Neural progenitor cell (in vitro differentiated cells): Measurements from ENCODE around the gene SMIM35. TPM values are rescaled to one million over a fixed set of nuclear protein-coding genes. Genes with fewer than 3 reads are reported as not detected.

Experiments used
- DNase-seq: peaks from one replicate; pipeline ENCODE4 v3.0.0-alpha.2; 2016; ENCODE audit warnings: low spot score
- H2AFZ ChIP-seq: fragments of 200-600 bp; sonication (generic); replicated peaks from 2 replicates; pipeline ENCODE4 v1.6.1; 2016; ENCODE audit warnings: antibody characterized with exemption
- H3F3A ChIP-seq: fragments of 200-600 bp; sonication (generic); 2 replicates; pipeline ENCODE4 v1.6.1; 2016; ENCODE audit warnings: antibody characterized with exemption, low read depth
- H3K27ac ChIP-seq: fragments of 200-600 bp; sonication (generic); 2 replicates; pipeline ENCODE4 v1.5.1; 2016; ENCODE audit warnings: mild to moderate bottlenecking
- H3K27me3 ChIP-seq: fragments of 200-600 bp; sonication (generic); 2 replicates; pipeline ENCODE4 v1.6.1; 2016; ENCODE audit warnings: mild to moderate bottlenecking, moderate library complexity
- H3K36me3 ChIP-seq: fragments of 200-600 bp; sonication (generic); 2 replicates; pipeline ENCODE4 v1.5.1; 2016
- H3K4me1 ChIP-seq: fragments of 200-600 bp; sonication (generic); 2 replicates; pipeline ENCODE4 v1.6.1; 2016; ENCODE audit warnings: mixed run types
- H3K4me2 ChIP-seq: fragments of 200-600 bp; sonication (generic); 2 replicates; pipeline ENCODE4 v1.6.1; 2016
- H3K4me3 ChIP-seq: fragments of 200-600 bp; sonication (generic); 2 replicates; pipeline ENCODE4 v1.5.1; 2016
- H3K79me2 ChIP-seq: fragments of 200-600 bp; sonication (generic); 2 replicates; pipeline ENCODE4 v1.6.1; 2016; ENCODE audit warnings: low read depth
- H3K9ac ChIP-seq: fragments of 200-600 bp; sonication (generic); 2 replicates; pipeline ENCODE4 v1.6.1; 2016
- H3K9me3 ChIP-seq: fragments of 200-600 bp; sonication (generic); 2 replicates; pipeline ENCODE4 v1.5.1; 2016; ENCODE audit warnings: low read depth
- H4K20me1 ChIP-seq: fragments of 200-600 bp; sonication (generic); 2 replicates; pipeline ENCODE4 v1.6.1; 2016; ENCODE audit warnings: low read depth
- H3K27ac Mint-ChIP-seq: 3 replicates; pipeline ENCODE4 v1.8.0; 2021; ENCODE audit warnings: mixed read lengths
- H3K27me3 Mint-ChIP-seq: 2 replicates; pipeline ENCODE4 v1.8.0; 2022; ENCODE audit warnings: low read depth, mild to moderate bottlenecking, inconsistent platforms, moderate library complexity, mixed read lengths; ENCODE audit not compliant: insufficient read depth
- H3K36me3 Mint-ChIP-seq: 3 replicates; pipeline ENCODE4 v1.8.0; 2021; ENCODE audit warnings: mixed read lengths
- H3K4me1 Mint-ChIP-seq: 3 replicates; pipeline ENCODE4 v1.8.0; 2021; ENCODE audit warnings: mixed read lengths
- H3K4me3 Mint-ChIP-seq: 3 replicates; pipeline ENCODE4 v1.8.0; 2021; ENCODE audit warnings: mild to moderate bottlenecking, moderate library complexity, mixed read lengths
- H3K9me3 Mint-ChIP-seq: 3 replicates; pipeline ENCODE4 v1.8.0; 2020; ENCODE audit warnings: mixed read lengths
- EZH2 ChIP-seq: fragments of 200-600 bp; sonication (generic); IDR thresholded peaks from 2 replicates; pipeline ENCODE4 v1.6.1; 2017; ENCODE audit warnings: antibody characterized with exemption, mild to moderate bottlenecking, moderate library complexity
- EZH2phosphoT487 ChIP-seq: fragments of 200-600 bp; sonication (generic); IDR thresholded peaks from 2 replicates; pipeline ENCODE4 v1.6.1; 2017; ENCODE audit warnings: antibody characterized with exemption
- total RNA-seq: library from RNA; depleted of rRNA; stranded (reverse); fragments of >200 nt; gene quantifications from 2 replicates; pipeline ENCODE4 v1.2.3, GENCODE V29; 2015; ENCODE audit warnings: low replicate concordance
- TF ChIP-seq, protein P1 (sequence below): fragments of 200-600 bp; sonication (generic); IDR thresholded peaks from 2 replicates; pipeline ENCODE4 v1.5.1; 2017; ENCODE audit warnings: antibody characterized with exemption, mild to moderate bottlenecking

Gene SMIM35
- total RNA-seq, 1 donor from 2014 or later = not detected

DNA sequence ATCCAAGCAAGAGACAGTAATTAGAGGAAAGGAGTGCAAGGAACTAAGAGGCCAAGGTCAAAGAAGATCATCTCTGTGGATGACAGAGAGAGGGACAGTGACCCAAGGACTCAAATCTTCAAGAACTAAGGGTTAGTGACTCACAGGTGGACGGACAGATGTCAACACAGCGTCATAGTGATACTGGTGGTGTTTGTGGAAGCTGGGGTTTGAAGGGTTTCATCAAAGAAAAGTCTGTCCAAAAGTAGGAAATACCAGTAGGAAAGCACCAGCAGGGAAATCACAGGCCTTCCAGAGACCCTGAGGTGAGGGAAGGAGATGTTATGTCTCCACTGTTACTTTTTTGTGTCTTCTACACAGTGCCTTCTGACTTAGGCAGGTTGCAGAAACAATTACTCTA is 68.4 kb downstream of the SMIM35 start:
- no peak overlapping the region for H3K27ac ChIP-seq
- H3K79me2 ChIP-seq = no peaks in the 10 kb centered on the region
- H3K4me2 ChIP-seq = no peak overlapping the region
- no peak overlapping the region for H3K4me3 Mint-ChIP-seq
- H3K27me3 ChIP-seq = peaks cover 5% of the 10 kb centered on the region
- TF ChIP-seq, protein P1, sequence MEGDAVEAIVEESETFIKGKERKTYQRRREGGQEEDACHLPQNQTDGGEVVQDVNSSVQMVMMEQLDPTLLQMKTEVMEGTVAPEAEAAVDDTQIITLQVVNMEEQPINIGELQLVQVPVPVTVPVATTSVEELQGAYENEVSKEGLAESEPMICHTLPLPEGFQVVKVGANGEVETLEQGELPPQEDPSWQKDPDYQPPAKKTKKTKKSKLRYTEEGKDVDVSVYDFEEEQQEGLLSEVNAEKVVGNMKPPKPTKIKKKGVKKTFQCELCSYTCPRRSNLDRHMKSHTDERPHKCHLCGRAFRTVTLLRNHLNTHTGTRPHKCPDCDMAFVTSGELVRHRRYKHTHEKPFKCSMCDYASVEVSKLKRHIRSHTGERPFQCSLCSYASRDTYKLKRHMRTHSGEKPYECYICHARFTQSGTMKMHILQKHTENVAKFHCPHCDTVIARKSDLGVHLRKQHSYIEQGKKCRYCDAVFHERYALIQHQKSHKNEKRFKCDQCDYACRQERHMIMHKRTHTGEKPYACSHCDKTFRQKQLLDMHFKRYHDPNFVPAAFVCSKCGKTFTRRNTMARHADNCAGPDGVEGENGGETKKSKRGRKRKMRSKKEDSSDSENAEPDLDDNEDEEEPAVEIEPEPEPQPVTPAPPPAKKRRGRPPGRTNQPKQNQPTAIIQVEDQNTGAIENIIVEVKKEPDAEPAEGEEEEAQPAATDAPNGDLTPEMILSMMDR = no peak
- TF ChIP-seq EZH2phosphoT487 = no peak
- TF ChIP-seq EZH2 = no peak
- no peaks in the 10 kb centered on the region for H3K36me3 Mint-ChIP-seq
- H3K9me3 ChIP-seq = no peaks in the 10 kb centered on the region
- no peak overlapping the region for H3K4me3 ChIP-seq
- no peak overlapping the region for H3K27ac Mint-ChIP-seq
- no peaks in the 10 kb centered on the region for H3K36me3 ChIP-seq
- H4K20me1 ChIP-seq = no peaks in the 10 kb centered on the region
- DNase-seq = no peak
- H2AFZ ChIP-seq = no peak overlapping the region
- H3K9me3 Mint-ChIP-seq = peaks cover 8% of the 10 kb centered on the region
- no peaks in the 10 kb centered on the region for H3K4me1 Mint-ChIP-seq
- H3K9ac ChIP-seq = no peak overlapping the region
- no peaks in the 10 kb centered on the region for H3F3A ChIP-seq
- peaks cover 16% of the 10 kb centered on the region for H3K27me3 Mint-ChIP-seq
- H3K4me1 ChIP-seq = no peaks in the 10 kb centered on the region

DNA sequence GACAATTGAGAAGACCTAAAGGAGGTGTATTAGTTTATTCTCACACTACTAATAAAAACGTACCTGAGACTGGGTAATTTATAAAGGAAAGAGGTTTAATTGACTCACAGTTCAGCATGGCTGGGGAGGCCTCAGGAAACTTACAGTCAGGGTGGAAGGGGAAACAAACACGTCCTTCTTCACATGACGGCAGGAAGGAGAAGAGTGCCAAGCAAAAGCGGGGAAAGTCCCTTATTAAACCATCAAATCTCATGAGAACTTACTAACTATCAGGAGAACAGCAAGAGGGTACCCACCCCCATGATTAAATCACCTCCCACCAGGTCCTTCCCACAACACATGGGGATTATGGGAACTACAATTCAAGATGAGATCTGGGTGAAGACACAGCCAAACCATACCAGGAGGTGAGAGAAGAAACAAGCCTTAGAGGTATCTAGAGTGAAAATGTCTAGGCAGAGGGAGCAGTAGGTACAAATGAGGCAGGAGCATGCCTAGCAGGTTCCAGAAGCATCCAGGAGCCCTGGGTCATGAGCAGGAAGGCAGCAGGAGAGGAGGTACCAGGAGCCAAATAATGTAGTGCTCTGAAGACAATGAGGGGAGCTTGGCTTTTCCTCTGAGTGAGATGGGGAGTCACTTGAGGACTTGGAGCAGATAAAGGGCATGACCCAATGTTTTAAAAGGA is 69.0 kb downstream of the SMIM35 start:
- no peaks in the 10 kb centered on the region for H3K4me1 ChIP-seq
- no peak overlapping the region for H3K9ac ChIP-seq
- H3K4me2 ChIP-seq = no peak overlapping the region
- no peaks in the 10 kb centered on the region for H4K20me1 ChIP-seq
- no peak overlapping the region for H2AFZ ChIP-seq
- DNase-seq = no peak
- H3K27ac Mint-ChIP-seq = no peak overlapping the region
- H3K4me3 ChIP-seq = no peak overlapping the region
- no peaks in the 10 kb centered on the region for H3K36me3 Mint-ChIP-seq
- no peak overlapping the region for H3K4me3 Mint-ChIP-seq
- H3K36me3 ChIP-seq = no peaks in the 10 kb centered on the region
- TF ChIP-seq EZH2phosphoT487 (no peak), EZH2 (no peak)
- TF ChIP-seq, protein P1 = no peak
- H3F3A ChIP-seq = no peaks in the 10 kb centered on the region
- peaks cover 16% of the 10 kb centered on the region for H3K27me3 Mint-ChIP-seq
- H3K27ac ChIP-seq = no peak overlapping the region
- peaks cover 5% of the 10 kb centered on the region for H3K27me3 ChIP-seq
- no peaks in the 10 kb centered on the region for H3K9me3 ChIP-seq
- no peaks in the 10 kb centered on the region for H3K79me2 ChIP-seq
- peaks cover 8% of the 10 kb centered on the region for H3K9me3 Mint-ChIP-seq
- H3K4me1 Mint-ChIP-seq = no peaks in the 10 kb centered on the region

DNA sequence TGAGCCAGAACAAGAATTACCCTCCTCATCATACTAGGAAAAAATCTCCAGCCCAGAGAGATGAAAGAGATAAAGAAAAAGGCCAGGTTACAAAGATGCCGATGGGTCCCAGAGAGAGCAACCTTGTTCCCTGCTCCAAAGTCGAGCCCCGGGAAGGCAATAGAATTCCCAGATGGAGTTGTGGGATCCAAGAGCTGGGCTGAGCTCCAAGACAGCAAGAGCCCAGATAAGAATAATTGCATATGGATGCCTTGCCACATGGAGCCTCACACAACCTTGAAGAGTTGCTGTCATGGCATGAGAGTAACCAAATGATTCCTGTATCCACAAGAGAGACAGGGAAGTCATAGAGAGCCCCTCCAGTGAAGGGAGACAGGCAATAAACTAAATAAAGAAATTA is 69.7 kb downstream of the SMIM35 start:
- TF ChIP-seq, protein P1 = no peak
- no peak for TF ChIP-seq EZH2
- no peak for TF ChIP-seq EZH2phosphoT487
- Histone ChIP-seq H3K9me3 (no peaks in the 10 kb centered on the region), H2AFZ (no peak overlapping the region), H4K20me1 (no peaks in the 10 kb centered on the region), H3K27ac (no peak overlapping the region), H3K4me1 (no peaks in the 10 kb centered on the region), H3K4me2 (no peak overlapping the region), H3K27me3 (peaks cover 5% of the 10 kb centered on the region), H3F3A (no peaks in the 10 kb centered on the region), H3K79me2 (no peaks in the 10 kb centered on the region), H3K36me3 (no peaks in the 10 kb centered on the region), H3K4me3 (no peak overlapping the region), H3K9ac (no peak overlapping the region)
- Mint-ChIP-seq H3K27me3 (peaks cover 16% of the 10 kb centered on the region), H3K4me1 (peaks cover 3% of the 10 kb centered on the region), H3K27ac (no peak overlapping the region), H3K36me3 (no peaks in the 10 kb centered on the region), H3K9me3 (peaks cover 8% of the 10 kb centered on the region), H3K4me3 (no peak overlapping the region)
- DNase-seq = no peak
